NCI-H526 treated with DMSO at 0.1 percent for 48 hours (cell line): ENCODE results near the gene HTR3D.
"Not testable (repeated sequence)": the region's sequence is repeated elsewhere in the genome, so short reads cannot be mapped to it uniquely, and the experiment has no call there.

Source experiments
- DNase-seq: peaks from one replicate; lab custom pipeline; 2025; lab: John Stamatoyannopoulos, UW

The HTR3D gene

DNA sequence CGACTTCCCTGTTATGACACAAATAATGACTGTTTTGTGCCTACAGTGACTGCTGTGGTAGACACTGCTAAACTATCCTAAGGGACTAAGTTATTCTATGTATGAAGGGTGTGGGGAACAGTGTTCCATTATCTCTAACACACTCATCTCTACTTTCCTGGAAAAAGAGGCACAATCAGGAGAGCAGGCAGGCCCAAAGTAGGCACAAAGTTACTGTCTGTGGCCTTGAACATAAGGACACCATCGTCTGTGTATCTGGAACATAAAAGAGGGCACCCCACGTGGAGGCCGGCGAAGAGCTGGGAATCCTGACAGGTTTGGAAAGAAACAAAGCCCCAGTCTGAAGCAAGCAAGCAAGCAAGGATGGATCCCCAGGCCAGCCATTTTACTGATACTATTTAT, 15.4 kb upstream of the HTR3D start:
- DNase-seq: no peak

GRCh38 chr3:184016811-184017671, 14.5 kb upstream of the HTR3D start:
- peak; percentile 59 for DNase-seq

GRCh38 chr3:184017672-184018423, 13.7 kb upstream of the HTR3D start, which contains the start of gene ABCC5:
Gene ABCC5 (minus strand): TSS chr3:184017884. CDS start chr3:184014392, 3,492 bp downstream.
- peak; percentile 91 for DNase-seq

GRCh38 chr3:184018424-184018973, 13.0 kb upstream of the HTR3D start:
- DNase-seq: no peak

GRCh38 chr3:184022323-184022722, 9.2 kb upstream of the HTR3D start:
- DNase-seq: no peak

GRCh38 chr3:184025256-184025655, 6.3 kb upstream of the HTR3D start:
- not testable (repeated sequence) for DNase-seq

GRCh38 chr3:184028275-184028890, 3.2 kb upstream of the HTR3D start:
- DNase-seq: not testable (repeated sequence)

- DNase-seq: no peak
Observed at GRCh38 chr3:184029443-184029842, 2.1 kb upstream of the HTR3D start.

GRCh38 chr3:184030536-184030935, 1.0 kb upstream of the HTR3D start:
- DNase-seq: no peak

- no peak for DNase-seq
Observed at GRCh38 chr3:184037816-184038215, 6.3 kb downstream of the HTR3D start.

GRCh38 chr3:184038307-184038706, 6.8 kb downstream of the HTR3D start:
- DNase-seq: not testable (repeated sequence)

- no peak for DNase-seq
Observed at GRCh38 chr3:184039414-184039813, 7.9 kb downstream of the HTR3D start.

- DNase-seq: no peak
Observed at GRCh38 chr3:184040010-184040409, 8.5 kb downstream of the HTR3D start.

GRCh38 chr3:184042617-184043016, 11.1 kb downstream of the HTR3D start:
- no peak for DNase-seq

GRCh38 chr3:184045995-184046394, 14.5 kb downstream of the HTR3D start:
- no peak for DNase-seq

DNA sequence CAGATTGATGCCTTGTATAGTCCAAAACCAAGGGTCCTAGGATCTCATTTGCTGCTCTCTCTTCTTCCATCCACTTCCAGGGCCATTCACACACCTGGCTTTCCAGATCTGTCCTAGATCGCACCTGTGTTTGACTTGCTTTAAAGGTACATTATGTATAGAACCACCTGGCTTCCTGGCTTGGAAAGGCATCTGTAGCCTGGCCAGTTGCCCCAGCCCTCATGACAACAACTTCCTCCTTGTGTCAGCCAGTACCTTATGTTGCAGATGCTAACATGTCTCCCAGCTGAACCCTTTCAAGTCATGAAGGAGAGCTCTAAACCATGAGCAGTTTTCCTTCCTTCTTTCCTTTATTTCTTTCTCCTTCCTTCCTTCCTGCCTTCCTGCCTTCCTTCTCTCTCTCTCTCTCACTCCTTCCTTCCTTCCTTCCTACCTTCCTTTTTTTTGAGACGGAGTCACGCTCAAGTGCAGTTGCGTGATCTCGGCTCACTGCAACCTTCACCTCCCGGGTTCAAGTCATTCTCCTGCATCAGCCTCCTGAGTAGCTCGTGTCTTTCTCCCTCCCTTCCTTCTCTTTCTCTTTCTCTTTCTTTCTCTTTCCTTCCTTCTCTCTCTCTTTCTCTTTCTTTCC, 18.8 kb downstream of the HTR3D start:
- DNase-seq: no peak

GRCh38 chr3:184052767-184053166, 21.2 kb downstream of the HTR3D start, which contains the start of gene HTR3C:
Gene HTR3C (plus strand): TSS chr3:184053047. CDS start chr3:184053081, 34 bp downstream.
- DNase-seq: no peak

DNA sequence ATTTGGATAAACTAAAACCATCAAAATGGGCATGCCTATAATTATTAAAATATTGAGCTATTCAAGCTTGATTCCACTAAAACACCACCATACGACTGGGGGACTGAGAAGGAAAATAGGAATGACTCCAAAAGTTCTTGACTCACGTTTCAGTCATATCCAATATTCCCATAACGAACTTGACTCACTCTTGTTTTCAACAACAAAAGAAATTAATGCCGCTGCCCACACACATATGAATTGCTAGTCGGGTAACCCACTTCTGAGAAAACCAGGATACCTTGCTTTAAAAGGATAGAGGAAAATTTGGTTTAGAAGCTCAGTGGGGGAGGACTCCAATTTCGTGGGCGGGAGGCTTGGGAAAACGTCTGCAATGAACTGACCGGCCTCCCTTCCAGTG, 26.5 kb downstream of the HTR3D start:
- no peak for DNase-seq

DNA sequence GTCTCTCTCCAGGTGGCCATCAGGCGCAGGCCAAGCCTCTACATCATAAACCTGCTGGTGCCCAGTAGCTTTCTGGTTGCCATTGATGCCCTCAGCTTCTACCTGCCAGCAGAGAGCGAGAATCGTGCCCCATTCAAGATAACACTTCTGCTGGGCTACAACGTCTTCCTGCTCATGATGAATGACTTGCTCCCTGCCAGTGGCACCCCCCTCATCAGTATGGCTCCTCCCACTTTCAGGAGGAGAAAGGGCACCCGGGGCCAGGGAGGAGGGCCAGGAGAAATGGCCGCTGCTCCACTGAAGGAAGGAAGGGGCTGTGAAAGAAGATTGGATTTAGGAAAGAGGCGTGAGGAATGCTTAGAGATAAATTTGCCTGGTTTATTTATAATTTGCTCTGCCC, 27.9 kb downstream of the HTR3D start:
- no peak for DNase-seq

DNA sequence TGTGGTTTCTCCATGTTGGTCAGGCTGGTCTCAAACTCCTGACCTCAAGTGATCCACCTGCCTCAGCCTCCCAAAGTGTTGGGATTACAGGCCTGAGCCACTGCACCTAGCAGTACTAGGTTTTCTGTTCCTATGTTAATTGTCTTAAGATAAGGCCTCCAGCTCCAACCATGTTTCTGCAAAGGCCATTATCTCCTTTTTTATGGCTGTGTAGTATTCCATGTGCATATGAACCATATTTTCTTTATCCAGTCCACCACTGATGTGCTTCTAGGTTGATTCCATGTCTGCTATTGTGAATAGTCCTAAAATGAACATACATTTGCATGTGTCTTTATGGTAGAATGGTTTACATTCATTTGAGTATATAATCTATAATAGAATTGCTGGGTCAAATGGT, 31.1 kb downstream of the HTR3D start:
- DNase-seq: no peak

GRCh38 chr3:184066211-184066610, 34.7 kb downstream of the HTR3D start:
- DNase-seq: no peak

DNA sequence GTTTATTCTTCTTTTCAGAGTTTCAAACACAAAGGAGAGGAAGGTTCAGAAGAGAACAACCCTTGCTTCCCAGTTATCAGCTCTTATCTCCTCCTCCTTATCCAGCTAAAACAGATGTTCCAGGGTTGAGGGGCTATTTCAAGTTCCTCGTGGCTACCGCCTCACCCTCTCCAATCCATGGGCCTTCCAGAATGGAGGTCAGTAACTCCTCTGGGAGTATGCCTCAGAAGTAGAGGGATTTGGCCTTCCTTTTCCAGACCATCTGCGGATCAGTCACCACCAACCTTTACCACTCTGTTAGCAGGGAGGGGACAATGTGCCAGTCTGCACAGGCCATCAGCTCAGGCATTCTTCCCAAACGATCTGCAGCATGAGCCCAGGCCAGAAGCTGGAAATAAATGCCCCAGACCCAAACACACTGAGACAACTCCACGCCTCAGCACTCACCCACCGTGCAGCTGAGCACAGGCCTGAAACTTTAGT, 36.1 kb downstream of the HTR3D start:
- DNase-seq: no peak
